ENCODE data around the gene SEPTIN5.

The SEPTIN5 gene

DNA sequence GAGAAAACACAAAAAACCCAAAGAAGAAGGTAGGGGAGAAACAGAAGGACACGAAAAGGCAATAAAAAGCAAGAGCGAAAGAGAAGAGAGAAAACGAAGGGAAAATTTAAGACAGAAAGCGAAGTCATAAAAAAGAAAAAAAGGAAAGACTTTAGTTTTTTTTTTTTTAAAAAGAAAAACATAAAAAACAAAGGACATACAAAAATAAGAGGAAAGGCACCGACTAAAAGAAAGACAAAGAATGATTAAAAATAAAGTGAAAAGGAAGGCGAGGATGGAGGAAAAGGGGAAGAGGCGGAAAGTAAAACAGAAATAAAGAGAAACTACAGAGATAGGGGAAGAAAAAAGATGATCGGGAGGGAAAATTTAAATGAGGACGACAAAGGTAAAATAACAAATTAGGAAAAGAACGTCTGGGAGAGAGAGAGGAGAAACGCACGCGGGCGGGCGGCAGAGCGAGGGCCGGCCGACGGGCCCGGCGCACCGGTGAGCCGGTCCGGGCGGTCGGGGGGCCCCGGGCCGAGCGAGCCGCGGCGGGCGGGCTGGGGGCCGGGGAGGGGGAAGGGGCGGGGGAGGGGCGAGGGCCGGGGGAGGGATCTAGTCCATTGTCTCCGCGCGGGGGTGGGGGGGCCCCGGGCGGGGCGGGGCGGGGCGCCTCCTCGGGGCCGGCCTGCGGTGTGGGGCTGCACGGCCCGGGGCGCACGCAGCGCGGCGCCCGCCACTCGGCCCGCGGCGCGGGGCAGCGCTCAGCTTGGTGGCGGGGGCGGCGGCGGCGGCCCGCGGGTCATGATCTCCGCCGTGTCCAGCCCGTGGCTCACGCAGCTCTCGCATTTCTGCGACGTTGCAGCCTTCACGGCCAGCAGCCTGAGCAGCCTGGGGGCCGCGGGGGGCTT lies 46.0 kb downstream of the SEPTIN5 start, which contains the start of gene TBX1:
TBX1 (plus strand) TSS at position 721 of the 893 bp plus-strand sequence; CDS start at position 787, 66 bp downstream.
- DNase-seq (ENCODE audit: low read depth in 2 of 2) = no peak

DNA sequence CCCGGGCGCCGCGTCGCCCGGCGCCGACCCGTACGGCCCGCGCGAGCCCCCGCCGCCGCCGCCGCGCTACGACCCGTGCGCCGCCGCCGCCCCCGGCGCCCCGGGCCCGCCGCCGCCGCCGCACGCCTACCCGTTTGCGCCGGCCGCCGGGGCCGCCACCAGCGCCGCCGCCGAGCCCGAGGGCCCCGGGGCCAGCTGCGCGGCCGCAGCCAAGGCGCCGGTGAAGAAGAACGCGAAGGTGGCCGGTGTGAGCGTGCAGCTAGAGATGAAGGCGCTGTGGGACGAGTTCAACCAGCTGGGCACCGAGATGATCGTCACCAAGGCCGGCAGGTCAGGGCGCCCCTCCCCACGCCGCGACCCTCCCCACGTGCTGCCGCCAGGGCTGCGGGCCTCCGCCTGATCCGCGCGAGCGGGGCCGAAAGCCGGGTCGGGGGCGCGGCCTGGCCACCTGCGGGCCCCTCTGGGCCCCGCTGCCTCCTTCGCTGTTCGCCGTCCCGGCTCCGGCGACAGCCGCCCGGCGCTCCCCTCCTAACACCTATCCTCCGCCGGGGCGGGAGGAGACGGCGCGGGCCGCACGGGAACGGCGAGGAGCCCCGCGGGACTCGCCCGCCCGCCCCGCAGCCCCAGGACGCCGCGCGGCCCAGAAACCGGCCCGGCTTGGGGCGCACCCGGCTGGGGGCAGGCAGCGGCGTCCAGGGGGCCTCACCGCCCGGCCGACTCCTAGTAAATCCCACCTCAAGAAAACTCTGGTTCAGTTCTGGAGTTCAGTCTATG lies 46.8 kb downstream of the SEPTIN5 start:
- no peak for DNase-seq (ENCODE audit: low read depth in 2 of 2)

DNA sequence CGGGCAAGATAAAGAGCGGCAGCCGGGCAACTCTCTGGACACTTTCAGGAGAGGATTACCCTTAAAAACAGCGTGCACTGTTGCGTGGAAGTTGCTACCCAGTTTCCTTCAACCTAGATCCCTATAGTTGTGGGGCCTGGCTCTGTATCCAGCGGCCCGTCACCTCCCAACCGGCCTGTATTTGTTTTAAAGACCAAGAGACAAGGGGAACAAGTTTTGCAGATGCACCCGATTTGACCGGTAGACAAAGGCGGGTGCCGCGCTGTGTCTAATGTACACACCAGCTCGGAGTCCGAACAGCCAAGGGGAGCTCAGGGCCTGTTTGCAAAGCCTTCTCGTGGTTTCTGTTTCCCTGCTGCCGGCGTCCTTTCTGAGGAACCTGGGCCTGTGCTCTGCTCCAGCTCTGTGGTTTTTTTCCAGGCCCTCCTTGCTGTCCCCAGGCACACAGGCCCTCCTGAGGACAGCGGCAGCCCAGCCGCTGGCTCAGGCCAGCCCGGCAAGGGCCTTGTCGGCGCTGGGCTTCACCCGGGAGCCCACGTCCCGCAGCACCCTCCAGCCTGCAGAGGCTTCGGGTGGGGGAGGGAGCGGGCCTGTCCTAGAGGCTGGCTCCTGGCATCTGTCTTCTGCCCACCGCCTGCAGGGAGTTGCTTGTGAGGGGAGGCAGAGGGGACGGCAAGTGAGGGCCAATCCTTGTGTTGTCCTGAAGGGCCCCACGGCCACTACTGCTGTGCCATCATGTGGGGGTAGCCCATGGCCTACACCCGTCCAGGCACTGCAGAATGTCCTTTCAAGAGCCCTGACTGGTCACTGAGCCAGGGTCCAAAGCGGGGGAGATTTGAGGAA lies 47.6 kb downstream of the SEPTIN5 start:
- DNase-seq (ENCODE audit: low read depth in 2 of 2) = no peak

GRCh38 chr22:19762568-19763457 lies 48.5 kb downstream of the SEPTIN5 start:
- no peak for DNase-seq (ENCODE audit: low read depth in 2 of 2)

DNA sequence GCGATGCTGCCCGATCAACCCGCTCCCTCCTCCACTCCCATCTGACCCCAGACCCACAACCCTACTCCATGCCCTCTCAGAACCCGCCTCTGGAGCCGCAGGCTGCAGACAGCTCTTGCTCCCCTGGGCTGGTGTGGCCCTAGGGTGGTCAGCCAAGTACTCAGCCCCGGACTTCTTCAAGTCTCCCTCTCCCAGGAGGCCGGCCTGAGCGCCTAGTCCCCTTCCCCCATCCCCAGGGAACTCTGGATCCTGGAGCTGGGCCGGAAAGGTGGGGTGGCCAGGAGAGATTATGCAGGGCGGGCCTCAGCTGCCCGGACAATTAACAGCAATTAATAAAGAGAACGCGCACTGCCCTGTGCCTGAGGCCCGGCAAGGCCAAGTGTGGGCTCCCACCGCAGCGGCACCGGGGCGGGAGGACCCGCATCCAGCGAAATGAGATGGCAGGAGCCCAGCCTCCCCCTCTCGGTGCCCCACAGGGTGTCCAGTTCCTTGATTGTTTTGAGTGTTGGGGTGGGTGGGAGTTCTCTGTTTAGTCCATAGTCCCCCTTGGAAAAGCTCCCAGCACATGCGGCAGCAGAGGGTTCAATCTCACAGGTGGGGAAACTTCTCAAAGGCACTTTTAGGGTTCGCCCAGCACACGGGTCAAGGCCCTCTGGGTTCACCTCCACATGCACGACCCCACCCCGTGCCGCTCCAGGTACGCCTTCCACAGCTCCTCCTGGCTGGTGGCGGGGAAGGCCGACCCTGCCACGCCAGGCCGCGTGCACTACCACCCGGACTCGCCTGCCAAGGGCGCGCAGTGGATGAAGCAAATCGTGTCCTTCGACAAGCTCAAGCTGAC lies 49.4 kb downstream of the SEPTIN5 start:
- no peak for DNase-seq (ENCODE audit: low read depth in 2 of 2)

DNA sequence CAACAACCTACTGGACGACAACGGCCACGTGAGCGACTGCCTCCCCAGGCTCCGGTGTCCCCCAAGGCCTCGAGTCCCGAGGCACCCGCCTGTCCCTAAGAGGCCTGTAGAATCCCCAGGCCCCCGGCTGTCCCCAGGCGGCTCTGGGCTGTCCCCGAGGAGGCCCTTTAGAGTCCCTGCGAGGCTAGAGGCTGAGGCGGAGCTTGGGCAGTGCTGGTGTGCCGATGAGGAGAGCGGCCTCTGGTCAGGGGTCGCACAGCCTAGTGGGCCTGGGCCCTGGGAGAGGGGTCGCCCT lies 49.9 kb downstream of the SEPTIN5 start:
- DNase-seq (ENCODE audit: low read depth in 2 of 2) = no peak

DNA sequence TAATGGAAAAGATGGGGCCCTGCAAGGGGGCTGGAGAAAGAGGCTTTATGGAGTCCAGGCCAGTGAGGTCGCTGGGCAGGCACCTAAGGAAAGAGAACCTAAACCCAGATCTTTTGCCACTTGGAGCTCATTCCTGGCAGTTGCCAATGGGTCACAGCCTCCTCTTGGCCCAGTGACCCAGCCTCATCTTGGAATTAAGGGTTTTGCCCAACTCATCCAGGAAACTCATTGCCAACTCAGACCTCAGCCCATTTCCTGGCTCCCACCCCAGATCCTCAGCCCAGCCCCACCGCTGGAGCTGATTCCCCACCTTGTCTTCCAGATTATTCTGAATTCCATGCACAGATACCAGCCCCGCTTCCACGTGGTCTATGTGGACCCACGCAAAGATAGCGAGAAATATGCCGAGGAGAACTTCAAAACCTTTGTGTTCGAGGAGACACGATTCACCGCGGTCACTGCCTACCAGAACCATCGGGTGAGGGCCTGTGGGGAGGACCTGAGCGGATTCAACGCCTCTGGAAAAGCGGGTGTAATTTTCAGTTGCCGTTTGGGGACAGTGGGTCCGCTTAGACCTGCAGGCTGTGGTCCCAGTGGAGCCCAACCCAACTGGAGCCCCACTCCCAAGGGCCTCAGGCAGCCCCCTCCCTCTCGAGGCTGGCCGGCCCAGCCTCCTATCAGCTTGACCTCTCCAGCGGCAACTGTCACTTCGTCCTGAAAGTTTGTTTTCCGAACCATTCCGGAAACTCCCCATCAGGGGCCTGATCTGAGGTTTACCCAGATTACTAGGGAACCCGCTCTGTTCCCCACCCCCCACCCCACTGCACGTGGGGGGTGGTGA lies 50.6 kb downstream of the SEPTIN5 start:
- no peak for DNase-seq (ENCODE audit: low read depth in 2 of 2)

GRCh38 chr22:19765477-19766239 lies 51.4 kb downstream of the SEPTIN5 start:
- no peak for DNase-seq (ENCODE audit: low read depth in 2 of 2)

DNA sequence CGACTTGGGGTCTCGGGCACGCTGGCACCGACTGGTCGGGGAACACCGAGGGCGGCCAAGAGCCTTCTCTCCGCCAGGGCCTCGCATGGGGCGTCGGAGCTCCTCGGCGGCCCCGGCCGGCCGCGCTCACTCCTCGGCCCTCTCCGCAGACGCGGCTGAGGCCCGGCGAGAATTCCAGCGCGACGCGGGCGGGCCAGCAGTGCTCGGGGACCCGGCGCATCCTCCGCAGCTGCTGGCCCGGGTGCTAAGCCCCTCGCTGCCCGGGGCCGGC lies 51.9 kb downstream of the SEPTIN5 start:
- no peak for DNase-seq (ENCODE audit: low read depth in 2 of 2)

DNA sequence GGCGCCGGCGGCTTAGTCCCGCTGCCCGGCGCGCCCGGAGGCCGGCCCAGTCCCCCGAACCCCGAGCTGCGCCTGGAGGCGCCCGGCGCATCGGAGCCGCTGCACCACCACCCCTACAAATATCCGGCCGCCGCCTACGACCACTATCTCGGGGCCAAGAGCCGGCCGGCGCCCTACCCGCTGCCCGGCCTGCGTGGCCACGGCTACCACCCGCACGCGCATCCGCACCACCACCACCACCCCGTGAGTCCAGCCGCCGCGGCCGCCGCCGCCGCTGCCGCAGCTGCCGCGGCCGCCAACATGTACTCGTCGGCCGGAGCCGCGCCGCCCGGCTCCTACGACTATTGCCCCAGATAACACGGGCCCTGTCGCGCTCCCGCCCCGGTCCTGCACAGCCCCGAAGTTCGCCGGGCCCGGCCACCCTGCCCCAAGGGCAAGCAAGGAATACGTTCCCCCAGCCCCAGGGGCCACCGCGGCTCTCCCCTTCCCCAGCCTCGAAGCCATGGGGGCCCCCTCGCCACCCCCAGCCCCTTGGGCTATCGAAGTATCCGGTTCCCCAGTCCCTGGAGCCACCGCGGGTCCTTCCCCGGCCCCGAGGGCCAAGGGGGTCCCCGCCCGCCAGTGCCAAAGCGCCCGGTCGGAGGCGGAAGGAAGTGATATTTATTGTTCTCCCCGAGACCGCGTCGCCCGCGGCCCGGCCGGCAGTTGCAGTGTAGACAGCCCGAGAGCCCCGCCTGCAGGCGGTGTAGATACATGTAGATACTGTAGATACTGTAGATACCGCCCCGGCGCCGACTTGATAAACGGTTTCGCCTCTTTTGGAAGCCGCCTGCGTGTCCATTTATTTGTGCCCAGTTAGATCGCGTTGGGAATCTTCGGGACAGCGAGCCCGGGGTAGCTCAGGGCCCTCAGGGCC lies 52.5 kb downstream of the SEPTIN5 start:
- no peak for DNase-seq (ENCODE audit: low read depth in 2 of 2)

DNA sequence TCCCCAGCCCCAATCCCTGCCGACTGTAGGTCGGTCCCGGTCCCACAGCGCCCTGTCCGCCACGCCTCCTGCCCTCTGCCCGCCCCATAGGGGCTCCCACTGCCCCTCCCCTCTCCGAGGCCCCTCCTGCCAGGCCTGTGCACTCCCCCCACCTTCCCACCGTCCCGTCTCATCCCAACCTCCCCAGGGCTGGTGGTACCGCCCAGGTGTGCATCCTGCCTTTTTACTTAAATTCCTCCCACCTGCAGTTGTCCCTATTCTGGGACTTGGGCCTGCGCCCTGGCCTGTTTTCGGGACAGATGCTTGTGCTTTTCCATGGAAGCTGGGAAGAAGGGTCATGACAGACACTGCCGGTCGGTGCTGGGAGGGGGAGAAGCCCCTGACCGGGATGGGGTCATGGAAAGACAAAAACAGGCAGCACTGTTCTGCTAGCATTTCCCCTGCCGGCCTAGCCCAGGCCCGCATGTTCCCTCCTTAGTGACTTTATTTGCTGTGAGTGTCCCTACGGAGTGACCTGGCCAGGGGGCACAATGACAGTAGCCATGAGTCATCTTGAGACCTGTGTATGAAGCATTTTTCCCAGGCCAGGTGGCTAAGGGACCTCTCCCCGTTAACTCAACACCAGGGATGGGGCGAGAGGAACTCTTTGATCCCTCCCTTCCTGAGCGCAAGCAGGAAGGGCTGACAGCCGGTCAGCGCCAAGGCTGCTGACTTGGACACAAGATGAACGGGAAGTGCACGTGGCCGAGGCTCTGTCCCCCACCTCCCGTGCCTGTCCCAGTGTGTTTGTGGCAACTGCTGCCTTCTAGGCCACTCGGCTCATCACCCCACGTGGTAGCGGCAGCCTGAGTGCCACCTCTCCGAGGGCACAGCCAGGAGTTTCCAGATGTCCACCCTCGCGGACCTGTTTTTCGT lies 53.4 kb downstream of the SEPTIN5 start:
- no peak for DNase-seq (ENCODE audit: low read depth in 2 of 2)

GRCh38 chr22:19769393-19769715 lies 55.1 kb downstream of the SEPTIN5 start:
- DNase-seq (ENCODE audit: low read depth in 2 of 2) = no peak

DNA sequence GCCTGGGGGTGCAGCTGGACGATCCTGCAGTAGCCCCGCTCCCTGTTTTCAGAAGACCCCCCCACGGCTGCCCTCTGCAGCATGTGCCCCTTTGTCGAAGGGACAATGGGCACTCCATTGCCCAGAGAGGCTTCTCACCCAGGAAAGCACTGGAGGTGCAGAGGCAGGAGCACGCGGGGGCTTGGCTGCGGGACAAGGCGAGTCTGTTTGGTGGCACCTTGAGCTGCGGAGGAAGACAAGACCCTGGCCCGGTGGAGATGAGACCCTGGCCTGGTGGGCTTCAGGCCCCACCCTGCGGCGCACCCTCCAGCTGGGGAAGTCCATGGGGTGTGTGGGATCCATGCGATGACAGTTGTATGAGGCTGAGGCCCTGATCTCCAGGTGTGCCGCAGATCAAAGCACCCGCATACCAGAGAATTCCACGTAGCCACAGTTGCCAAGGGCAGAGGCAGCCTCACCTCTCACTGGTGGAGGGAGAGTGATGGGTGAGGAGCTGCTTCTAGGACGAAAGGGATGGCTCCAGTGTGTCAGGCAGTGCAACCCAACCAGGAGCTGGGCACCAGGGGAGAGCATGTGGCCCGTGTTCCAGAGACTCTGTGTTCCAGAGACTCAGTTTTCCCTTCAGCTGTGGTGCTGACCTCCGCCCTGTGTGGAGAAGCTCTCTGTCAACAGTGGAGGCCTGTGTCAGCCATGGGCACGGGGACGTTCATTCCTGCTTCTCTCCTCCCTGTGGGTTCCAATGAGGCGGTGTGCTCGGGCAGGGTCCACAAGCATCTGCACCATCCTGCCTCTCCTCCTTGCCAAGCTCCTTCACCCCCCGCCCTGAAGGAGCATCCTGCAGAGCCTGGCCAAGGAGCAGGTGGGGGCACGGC lies 56.3 kb downstream of the SEPTIN5 start:
- DNase-seq (ENCODE audit: low read depth in 2 of 2) = no peak

DNA sequence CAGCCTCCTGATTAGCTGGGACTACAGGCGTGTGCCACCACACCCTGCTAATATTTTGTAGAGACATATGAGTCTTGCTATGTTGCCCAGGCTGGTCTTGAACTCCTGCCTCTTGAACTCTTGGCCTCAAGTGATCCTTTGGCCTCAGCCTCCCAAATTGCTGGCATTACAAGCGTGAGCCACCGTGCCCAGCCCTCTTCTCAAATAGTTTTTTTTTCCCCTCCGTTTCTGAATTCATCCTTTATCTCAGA lies 58.0 kb downstream of the SEPTIN5 start:
- DNase-seq (ENCODE audit: low read depth in 2 of 2) = no peak

Measured in stimulated activated CD8-positive, alpha-beta memory T cell treated with anti-CD3 and anti-CD28 coated beads, Interleukin-7, amount 100 ng/mL, for 1 hour (primary cell).